ENCODE data around the gene CWC27. TPM values are rescaled to one million over a fixed set of nuclear protein-coding genes. Genes with fewer than 3 reads are reported as not detected.

The CWC27 gene
- total RNA-seq, 1 experiment from 2014 or later, result 22.8 TPM

DNA sequence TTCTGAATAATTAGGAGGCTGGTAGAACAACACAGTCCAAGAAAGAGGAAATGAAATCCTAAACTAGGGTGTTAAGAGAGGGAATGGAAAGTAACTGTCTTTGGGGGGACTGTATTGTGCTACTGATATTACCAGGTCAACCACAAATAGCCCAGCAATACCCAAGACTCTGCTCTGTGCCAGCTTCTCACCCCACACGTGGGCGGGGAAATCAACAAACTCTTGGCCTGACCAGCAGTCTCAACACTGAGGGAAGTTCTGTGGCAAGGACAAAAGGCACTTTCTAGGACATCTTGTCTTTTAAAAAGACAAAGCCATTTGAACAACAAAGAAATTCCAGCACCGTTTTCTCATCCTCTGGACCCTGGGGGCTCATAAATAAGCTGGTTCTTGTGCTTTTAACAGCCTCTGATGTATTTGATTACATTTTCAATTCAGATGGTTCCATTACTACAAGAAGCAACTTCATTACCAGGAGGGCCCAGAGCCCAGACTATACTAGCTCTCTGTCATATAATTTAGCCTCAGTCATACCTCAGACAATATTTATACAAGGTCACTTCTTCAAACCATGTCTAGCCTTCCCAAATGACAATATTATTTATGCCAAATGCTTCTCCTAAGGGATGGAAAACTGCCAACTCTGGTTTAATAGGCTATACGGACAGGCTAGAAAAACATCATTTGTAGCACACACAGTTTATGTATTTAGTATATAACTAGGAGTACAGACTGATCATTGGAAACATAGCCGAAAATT, 297.8 kb downstream of the CWC27 start:
- CTCF ChIA-PET, result no interaction called here
- no TSS peak for BruUV-seq (replicated peaks)
- H3K4me3 Mint-ChIP-seq (ENCODE audit: low read depth, unreplicated experiment), result no peak overlapping the region
- intact Hi-C loops (cut with micrococcal nuclease; ENCODE audit: unreplicated experiment), result no loop called here
- no peak for DNase-seq
- H3K36me3 Mint-ChIP-seq (ENCODE audit: insufficient read depth, unreplicated experiment), result no peaks in the 10 kb centered on the region
- H3K4me1 Mint-ChIP-seq (ENCODE audit: low read depth, unreplicated experiment), result no peaks in the 10 kb centered on the region
- H3K27ac Mint-ChIP-seq (ENCODE audit: unreplicated experiment), result no peak overlapping the region
- no peaks in the 10 kb centered on the region for H3K27me3 Mint-ChIP-seq (ENCODE audit: unreplicated experiment)
- H3K9me3 Mint-ChIP-seq (ENCODE audit: low read depth, unreplicated experiment), result no peaks in the 10 kb centered on the region
- TF ChIP-seq, protein P1, sequence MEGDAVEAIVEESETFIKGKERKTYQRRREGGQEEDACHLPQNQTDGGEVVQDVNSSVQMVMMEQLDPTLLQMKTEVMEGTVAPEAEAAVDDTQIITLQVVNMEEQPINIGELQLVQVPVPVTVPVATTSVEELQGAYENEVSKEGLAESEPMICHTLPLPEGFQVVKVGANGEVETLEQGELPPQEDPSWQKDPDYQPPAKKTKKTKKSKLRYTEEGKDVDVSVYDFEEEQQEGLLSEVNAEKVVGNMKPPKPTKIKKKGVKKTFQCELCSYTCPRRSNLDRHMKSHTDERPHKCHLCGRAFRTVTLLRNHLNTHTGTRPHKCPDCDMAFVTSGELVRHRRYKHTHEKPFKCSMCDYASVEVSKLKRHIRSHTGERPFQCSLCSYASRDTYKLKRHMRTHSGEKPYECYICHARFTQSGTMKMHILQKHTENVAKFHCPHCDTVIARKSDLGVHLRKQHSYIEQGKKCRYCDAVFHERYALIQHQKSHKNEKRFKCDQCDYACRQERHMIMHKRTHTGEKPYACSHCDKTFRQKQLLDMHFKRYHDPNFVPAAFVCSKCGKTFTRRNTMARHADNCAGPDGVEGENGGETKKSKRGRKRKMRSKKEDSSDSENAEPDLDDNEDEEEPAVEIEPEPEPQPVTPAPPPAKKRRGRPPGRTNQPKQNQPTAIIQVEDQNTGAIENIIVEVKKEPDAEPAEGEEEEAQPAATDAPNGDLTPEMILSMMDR (IDR thresholded peaks at IDR 0.05; ENCODE audit: unreplicated experiment), result no peak

DNA sequence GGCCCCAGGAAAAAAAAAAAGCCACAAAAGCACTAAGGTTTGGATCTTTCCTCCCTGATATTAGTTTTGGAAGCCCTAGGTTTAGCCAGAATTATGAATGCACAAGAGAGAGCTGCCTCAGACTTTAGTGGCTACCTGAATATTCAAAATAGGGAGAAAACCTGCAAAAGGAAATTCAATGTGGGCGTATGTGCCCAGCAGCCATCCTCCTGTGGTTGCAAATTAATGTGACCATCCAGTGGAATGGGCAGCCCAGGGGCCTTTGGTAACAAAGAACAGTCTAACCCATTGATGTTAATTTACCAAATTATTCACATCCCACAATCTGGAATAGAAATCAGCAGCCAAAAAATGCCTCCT, 298.4 kb downstream of the CWC27 start:
- intact Hi-C loops (cut with micrococcal nuclease; ENCODE audit: unreplicated experiment), result no loop called here
- CTCF ChIA-PET, result interaction anchor here (0.6 kb wide), 1 partner anchor 182 kb away, joined by 3 read pairs; no protein-coding TSS in a partner anchor

More for the DNA sequence above, 298.4 kb downstream of the CWC27 start:
- no peak overlapping the region for H3K27ac Mint-ChIP-seq (ENCODE audit: unreplicated experiment)
- H3K4me3 Mint-ChIP-seq (ENCODE audit: low read depth, unreplicated experiment), result no peak overlapping the region
- H3K36me3 Mint-ChIP-seq (ENCODE audit: insufficient read depth, unreplicated experiment), result no peaks in the 10 kb centered on the region
- H3K4me1 Mint-ChIP-seq (ENCODE audit: low read depth, unreplicated experiment), result no peaks in the 10 kb centered on the region
- H3K27me3 Mint-ChIP-seq (ENCODE audit: unreplicated experiment), result no peaks in the 10 kb centered on the region
- no TSS peak for BruUV-seq (replicated peaks)
- no peaks in the 10 kb centered on the region for H3K9me3 Mint-ChIP-seq (ENCODE audit: low read depth, unreplicated experiment)
- no peak for DNase-seq
- TF ChIP-seq, protein P1 (IDR thresholded peaks at IDR 0.05; ENCODE audit: unreplicated experiment), result no peak

Other genes with a start within 250 kb of the CWC27 start
- gene SHISAL2B, start 78.4 kb upstream of the CWC27 start, total RNA-seq (2022), result not detected in 2 replicates
- 16.4 and 20.2 TPM in 2 replicates for gene SREK1IP1, start 239 bp upstream of the CWC27 start, total RNA-seq (2022)